ENCODE measurements around the gene SLC12A8.

SLC12A8 gene

DNA sequence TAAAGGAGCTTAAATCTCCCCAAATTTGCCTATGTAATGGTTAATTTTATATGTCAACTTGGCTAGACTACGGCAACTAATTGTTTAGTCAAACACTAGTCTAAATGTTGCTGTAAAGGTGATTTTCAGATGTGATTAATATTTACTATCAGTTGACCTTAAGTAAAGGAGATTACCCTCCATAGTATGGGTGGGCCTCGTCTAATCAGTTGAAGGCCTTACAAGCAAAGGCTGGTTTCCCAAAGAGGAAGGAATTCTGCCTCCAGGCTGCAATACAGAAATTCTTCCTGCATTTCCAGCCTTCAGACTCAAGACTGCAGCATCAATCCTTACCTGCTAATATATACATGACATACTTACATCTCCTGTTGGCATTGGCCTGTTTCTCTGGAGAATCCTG is 23.6 kb downstream of the SLC12A8 start:
- DNase-seq (ENCODE audit: low read depth, low spot score), result no peak
- H3K27ac ChIP-seq, result no peak overlapping the region

DNA sequence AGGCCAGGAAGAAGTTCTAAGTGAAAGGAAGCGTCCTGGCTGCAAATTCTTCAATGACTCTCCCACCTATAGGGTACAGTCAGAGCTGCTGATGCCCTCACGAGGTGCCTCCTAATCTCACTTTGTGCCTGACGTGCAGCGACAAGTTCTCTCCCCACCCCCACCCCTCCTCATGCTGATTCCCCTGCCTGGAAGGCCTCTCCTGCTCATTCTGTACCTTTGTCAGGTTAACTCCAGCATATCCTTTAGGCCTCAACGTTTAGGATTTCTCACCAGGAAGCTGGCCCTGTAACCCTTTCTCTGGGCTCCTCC is 25.0 kb downstream of the SLC12A8 start:
- no peak for DNase-seq (ENCODE audit: low read depth, low spot score)
- no peak overlapping the region for H3K27ac ChIP-seq

DNA sequence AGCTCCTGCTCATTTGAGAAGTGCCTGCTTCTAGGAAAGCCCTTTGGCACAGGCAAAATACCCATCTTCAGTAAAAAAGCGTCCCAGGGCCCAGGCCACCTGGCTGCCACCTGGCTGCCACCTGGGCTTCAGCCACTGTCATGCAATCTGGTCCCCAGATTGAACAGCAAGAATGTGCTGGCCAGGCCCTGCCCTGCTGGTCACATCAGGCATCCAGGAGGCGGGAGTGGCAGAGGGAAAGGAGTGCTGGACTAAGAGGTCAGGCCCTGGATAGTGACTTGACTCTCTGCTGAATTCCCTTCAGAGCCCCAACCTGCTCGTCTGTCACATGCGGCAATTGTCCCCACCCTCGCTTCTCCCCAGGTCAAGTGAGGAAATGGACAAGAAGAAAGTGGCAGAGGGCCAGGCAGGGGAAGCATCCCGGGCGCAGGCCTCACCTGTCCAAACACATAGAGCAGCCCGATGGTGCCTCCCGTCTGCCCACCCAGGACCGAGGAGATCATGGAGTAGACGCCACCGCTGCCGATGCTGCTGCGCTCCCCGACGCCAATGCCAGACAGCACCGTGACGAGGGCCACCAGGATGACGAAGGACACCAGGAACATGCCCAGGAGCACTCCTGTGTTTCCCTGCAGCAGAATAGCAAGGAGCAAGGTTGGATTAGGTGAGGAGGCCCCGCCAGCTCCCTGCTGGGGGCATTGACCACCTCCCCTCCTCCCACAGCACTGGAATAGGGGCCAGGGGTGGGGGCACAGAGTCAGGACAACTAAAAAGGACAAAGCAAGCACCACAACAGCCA is 25.5 kb downstream of the SLC12A8 start:
- DNase-seq (ENCODE audit: low read depth, low spot score), result no peak
- H3K27ac ChIP-seq, result no peak overlapping the region

DNA sequence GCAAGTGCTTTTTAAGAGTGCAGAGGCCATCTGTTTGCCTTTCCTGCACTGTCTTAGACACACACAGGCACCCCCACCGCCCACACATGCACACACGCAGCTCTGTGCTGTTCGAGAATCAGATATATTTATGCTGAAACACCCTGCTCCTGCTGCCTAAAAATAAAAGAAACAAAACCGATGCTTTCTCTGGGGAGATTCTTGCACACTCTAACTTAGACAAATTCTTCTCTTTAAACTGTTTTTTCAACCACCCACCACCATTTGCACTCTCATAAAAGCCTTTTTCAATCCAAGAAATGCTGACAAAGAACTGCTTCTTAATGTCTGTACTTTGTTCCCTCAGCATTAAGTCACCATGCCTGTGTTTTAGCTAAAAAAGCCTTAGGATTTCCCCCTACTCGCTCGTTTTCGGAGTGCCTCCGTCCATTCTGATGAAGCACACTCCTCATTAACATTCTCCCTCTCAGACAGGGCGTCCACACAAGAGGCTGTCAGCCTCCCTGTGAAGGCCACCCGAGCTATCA is 26.2 kb downstream of the SLC12A8 start:
- no peak for DNase-seq (ENCODE audit: low read depth, low spot score)
- no peak overlapping the region for H3K27ac ChIP-seq

DNA sequence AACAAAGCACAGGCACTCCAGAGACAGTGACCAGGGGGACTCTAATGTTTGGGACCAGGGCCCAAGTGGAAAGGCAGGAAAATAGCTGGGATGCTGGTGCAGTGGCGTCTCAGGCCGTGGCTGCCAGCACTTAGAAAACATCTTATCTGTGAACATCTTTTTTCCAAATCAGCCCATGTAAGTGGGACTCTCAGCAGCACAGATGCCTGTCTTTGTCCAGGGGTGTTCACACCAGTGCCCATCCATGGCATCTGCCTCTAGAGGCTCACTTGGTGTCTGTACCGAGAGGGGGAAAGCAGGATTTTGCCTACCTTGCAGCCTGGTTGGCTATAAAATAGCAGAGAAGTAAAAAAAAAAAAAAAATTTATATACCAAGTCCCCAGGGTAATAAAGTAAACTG is 26.7 kb downstream of the SLC12A8 start:
- no peak overlapping the region for H3K27ac ChIP-seq
- no peak for DNase-seq (ENCODE audit: low read depth, low spot score)

DNA sequence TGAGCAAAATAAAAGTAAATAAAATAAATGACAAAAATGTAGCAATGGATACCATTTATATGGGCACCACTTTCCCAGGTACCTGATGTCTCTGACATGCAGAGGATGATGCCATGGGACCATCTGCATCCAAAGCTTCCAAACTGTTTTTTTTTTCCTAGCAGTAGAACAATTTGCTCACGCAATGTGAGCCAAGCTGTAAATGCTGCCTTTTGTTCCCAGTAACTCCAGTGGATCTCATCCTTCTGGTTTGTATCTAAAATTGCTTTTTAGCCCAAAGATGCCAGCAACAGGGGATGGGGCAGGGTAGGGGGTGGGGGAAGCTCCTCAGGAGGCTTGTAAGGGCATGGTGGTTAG is 32.7 kb downstream of the SLC12A8 start:
- no peak for DNase-seq (ENCODE audit: low read depth, low spot score)
- no peak overlapping the region for H3K27ac ChIP-seq

DNA sequence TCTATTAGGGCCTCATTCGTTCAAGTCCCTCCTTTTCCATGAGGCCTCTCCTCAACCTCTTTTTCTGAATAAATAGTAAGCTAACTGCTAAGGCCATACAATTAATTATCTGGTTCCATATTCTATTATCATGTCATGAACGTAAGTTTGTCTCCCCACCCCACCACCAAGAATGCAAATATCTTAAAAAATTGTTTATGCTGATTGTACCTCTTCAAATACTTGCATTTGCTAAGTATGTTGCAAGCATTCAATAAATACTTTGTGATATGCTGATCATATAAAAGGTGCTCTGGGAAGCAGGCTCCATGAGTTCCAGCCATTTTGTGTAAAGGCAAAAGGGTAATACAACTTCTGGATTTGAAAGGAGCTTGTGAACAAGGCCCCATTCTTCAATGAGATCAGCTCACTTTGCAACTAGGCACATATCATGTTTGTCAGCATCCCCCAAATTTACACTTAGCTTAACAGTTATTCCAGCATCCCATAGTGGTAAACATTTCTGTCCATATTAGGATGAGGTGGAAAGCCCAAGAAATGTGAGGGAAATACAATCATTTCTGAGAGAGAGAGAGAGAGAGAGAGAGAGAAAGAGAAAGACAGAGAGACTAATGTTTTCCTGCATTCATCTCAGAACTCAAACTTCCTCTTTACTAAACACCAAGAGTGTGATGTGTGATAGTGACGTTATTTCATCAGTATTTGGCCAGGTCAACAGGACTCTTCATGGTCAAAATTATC is 33.2 kb downstream of the SLC12A8 start:
- no peak for DNase-seq (ENCODE audit: low read depth, low spot score)
- no peak overlapping the region for H3K27ac ChIP-seq

DNA sequence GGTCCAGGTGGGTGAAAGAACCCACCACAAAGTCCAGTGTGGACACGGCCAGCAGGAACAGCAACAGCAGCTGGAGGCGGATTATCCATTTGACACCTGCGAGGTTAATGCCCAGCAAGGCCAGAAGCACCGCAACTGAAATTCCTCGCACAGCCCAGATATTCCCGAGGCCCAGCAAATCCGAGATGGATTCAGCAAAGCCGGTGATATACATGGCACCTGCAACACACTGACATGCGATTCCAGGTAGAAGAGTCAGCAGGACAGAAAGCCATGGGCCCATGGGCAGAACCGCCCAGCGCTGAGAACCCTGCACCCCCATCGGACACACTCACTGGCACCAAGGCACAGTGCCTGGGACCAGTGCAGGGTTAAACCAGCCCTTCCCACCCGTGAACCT is 34.8 kb downstream of the SLC12A8 start:
- no peak for DNase-seq (ENCODE audit: low read depth, low spot score)
- no peak overlapping the region for H3K27ac ChIP-seq

DNA sequence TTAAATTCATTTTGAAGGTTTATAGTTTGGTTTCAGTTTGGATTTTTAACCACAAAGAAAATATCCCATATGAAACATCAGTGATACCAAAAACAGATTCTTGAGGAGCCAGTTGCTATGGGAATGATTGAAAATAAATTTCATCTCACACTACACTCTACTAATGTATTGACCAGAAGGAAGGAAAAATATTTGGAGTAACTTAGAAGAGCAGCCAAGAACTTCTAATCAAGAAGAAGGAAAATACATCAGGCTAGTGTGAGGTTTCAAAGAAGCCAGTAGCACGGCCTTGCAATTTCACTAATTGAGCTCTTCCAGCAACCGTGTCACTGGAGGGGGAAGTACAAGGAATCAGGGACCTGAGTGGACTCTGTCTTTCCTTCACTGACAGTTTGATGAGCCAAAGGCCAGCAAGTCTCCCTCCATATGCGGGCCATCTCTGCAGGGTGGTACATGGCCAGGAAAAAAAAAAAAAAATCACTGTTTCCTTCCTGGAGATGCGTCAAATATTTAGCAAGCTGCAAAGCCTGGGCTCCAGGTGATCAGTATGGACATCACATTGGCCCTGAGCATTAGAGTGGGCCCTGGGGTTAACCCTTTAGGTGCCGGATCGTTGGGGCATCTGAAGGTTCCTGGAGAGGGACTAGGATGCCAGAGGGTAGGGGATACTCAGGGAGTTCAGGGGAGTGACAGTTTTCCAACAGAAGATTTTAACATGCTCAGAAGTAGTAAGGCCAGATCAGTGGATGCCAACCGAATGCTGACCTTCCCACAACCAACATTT is 37.1 kb downstream of the SLC12A8 start:
- DNase-seq (ENCODE audit: low read depth, low spot score), result no peak
- no peak overlapping the region for H3K27ac ChIP-seq

DNA sequence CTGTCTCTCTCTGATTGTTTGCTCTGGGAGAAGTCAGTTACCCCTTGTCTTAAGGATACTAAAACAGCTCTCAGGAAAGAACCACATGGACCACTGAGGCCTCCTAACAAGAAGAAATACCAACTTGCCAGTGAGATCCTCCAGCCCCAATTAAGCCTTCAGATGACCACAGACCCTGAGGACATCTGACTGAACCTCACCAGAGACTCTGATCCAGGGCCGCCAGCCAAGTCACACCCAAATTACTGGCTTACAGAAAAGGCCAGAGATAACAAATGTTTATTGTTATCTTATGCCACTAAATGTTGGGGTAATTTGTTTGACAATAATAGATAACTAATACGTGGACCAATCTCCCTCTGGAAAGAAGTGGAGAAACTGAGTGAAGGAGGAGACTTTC is 40.2 kb downstream of the SLC12A8 start:
- DNase-seq (ENCODE audit: low read depth, low spot score), result no peak
- no peak overlapping the region for H3K27ac ChIP-seq

DNA sequence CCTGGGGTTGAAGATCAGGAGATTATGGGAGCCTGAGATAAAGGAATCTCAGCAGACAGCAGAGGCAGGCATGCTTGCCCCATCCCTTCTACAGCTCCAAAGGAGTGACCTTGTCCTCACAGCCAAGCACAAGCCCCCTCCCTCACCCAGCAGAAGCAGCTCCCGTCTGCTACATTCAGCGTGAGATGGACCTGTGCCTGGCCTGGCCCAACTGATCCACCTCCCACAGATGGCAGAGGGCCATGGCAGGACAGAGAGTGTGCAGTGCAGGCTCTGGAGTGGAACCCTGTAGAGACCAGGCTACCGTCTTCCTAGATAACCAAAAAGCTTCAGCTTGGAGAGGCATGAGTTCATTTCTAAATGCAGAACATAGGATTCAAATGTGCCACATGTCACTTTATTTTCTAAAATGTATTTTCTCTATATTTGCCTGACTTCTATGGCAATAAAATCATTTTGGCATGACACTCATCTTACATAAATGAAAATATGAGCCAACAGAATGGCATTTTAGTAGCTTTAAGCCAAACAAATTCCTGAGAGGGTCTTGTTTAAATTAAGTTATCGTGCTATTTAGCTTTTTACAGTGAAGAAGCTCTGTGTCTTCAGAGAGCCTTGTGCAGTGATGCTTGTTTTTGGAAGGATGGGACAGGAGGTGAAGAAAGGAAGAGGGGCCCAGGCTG is 43.7 kb downstream of the SLC12A8 start:
- no peak overlapping the region for H3K27ac ChIP-seq
- no peak for DNase-seq (ENCODE audit: low read depth, low spot score)

DNA sequence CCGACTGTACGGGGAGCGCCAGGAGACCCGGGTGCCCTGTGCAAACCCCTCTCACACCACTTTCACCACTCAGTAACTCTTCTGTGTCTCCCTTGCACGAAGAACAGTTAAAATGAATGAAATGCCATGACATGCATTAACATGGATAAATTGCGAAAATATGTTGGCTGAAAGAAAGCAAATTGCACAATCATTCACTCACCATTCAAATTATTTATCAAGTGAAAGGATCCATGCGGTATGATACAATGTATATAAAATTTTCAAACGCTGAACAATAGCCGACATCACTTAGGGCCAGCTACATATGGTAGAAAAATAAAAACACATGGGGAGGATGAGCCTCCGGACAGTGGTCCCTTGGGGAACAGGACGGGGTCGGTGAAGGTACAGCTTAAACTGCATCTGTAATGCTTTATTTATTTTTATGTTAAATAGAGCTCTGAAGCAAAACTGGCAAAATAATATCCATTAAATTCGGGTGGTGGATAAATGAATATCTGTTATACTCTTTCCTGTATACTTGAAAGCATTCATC is 45.9 kb downstream of the SLC12A8 start:
- no peak overlapping the region for H3K27ac ChIP-seq
- no peak for DNase-seq (ENCODE audit: low read depth, low spot score)

DNA sequence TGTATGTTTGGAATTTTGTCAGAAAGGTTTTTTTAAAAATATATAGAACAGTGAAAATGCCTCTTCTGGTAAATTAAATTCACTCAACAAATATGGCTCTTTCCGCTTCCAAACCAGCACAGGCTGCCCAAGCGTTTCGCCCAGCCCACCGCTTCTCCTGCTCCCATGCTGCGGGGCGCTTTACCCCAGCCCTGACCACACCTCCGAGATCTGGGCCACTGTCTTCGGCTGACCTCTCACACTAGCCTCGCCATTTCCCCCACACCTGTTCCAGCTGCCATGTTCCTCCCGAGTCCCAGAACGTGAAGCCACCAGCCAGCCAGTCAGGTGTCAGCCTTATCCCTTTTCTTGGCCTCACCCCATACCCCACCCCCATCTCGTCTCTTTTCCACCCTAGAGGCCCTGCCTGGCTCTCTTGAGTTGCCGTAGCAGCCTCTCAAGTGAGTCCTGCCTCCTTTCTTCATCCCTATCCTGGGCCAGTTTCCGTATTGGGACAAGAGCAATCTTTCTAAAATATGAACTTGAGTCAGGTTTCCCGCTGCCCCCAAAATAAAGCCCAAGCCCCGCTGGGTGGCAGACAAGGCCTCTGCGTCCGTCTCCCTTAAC is 46.5 kb downstream of the SLC12A8 start:
- no peak overlapping the region for H3K27ac ChIP-seq
- no peak for DNase-seq (ENCODE audit: low read depth, low spot score)

DNA sequence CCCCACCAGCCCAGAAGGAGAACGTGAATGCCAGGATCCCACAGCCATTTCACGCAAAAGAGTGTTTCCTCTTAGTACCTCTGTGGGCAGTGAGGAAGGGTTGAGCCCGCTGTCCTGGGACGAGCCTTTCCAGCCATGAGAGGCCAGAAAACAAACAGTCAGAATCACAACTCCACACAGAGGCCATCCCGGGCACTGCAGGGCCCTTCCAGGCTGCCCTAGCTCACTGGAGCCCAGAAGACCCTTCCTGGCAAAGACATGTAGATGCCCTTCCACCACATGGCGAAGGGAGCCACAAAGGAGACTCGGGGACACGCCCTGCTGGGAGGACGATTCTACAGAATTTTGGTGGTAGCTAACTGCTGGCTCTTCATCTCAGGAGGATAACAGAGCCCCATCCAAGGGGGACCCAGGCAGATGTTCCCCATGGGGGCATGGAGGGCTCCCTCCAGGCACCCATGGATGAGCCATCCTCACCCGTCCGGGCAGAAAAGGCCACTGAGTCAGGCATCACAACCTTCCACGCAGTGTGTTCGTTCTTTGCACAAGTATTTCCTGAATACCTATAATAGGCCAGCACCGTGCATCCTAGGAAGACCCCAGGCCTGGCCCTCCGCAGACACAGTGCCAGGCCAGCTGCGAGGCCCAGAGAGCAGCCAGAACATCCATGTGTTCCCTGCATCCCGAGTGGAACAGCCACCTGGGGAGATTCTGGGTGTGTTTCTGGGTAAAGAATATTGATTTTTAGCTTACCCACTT is 47.2 kb downstream of the SLC12A8 start:
- H3K27ac ChIP-seq, result no peak overlapping the region
- no peak for DNase-seq (ENCODE audit: low read depth, low spot score)

DNA sequence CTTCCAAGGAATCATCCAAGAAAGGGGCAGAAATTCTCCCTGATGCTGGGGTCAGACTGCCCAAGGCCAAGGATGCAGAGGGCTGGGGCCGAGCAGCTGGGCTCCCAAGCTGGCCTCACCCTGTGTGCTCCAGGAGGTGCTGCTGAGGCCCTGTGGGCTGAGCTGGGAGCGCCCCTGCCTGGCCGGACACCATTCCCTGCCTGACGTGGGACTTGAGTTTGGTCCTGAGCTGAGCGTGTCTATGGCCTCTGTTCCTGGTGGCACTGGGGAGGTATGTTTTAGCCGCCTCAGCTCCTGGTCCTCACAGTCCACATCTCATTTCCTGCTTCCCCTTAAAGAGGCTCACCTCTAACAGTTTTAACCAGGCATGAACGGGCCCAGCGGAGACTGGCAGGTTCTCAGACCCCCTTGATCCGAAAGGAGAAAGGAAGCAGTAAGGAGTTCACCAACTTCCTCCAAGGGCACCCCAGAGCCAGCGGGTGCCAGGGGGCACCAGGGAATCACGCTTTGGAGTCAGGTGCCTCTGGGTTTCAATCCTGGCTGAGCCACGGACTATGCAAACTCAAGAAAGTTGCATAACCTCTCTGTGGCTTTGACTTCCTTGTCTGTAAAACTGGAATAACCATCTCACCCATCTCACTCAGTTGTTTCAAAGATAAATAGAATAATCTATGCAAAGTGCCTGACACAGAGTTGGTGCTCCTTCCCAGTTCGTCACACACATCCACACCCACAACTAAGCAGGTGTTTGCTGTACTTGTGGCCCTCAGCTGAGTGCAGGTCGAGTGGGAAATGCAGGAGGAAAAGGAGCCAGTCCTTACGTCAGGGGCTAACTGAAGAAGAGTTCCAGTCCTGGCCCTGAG is 48.6 kb downstream of the SLC12A8 start:
- no peak overlapping the region for H3K27ac ChIP-seq
- peak; percentile 24 for DNase-seq (ENCODE audit: low read depth, low spot score)

DNA sequence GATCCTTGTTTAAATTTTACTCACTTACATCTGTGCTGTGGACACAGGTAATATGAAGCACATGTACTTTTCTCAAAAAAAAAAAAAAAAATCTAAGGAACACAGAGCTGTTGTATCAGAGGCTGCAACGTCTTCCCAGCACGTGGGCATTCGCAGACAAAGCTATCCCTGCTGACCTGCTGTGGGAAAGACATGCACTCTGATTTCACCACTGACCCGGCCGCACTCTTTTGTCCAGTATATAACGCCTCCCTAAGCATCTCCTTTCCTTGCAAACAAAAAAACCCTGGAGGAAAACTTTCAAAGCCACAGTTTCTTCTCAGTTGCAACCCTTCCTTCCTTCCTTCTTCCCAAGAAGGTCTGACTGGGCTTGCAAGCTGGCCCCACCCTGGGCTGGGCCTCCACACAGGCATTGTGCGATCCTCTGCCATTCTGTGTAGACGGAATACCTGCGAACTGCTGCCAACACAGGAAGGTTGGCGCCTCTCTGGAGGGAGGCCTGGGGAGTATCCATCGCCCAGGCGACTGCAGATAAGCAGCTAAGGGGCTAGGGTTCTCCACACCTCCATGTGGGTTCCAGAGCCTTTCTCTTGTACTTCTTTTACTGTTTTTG is 50.8 kb downstream of the SLC12A8 start:
- H3K27ac ChIP-seq, result no peak overlapping the region
- no peak for DNase-seq (ENCODE audit: low read depth, low spot score)

DNA sequence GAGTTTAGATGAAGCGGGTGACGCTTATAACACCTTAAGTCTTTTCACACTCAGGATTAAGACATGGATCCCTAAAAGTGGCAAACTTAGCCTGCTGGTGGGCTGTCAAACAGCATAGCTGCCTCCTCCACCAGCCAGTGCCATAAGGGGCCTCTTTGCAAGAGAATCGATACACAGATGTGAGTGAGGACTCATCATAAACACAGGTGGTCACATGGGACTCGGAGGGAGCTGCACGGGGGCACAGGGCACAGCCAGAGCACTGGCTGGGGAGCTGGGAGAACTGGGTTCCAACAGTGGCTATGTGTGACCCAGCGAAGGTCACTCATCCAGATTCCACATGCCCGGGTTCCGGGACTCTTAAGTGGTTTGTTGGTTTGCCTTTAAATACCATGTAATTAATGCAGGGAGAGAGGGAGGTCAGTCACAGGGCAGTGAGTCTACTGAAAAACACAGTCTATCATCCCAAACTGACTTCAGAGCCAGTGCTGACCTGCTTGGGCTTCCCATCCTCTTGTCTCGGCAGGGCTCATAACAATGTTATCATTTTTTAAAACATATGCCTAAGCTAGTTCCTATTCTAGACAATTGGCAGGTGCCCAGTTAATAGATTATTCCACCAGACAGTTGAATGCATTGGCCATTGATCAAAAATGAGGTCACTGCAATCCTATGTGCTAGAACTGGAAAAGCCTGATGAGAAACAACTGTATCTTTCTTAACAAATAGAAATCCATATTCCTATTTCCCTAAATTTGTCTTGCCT is 51.8 kb downstream of the SLC12A8 start:
- DNase-seq (ENCODE audit: low read depth, low spot score), result no peak
- H3K27ac ChIP-seq, result no peak overlapping the region

Data from epithelial cell of prostate (primary cell).